ENCODE results near the gene CYP27B1. TPM values are rescaled to one million over a fixed set of nuclear protein-coding genes. Genes with fewer than 3 reads are reported as not detected.

CYP27B1 gene
- total RNA-seq, 4 donors from 2014 or later = not detected

- no peaks in the 10 kb centered on the region for H3K9me3 ChIP-seq
- TF ChIP-seq CTCF (IDR thresholded peaks at IDR 0.05 in 4 of 5, conservative IDR thresholded peaks at IDR 0.05 in 1 of 5) = no peak
- no peak for TF ChIP-seq POLR2A (IDR thresholded peaks at IDR 0.05)
- no peak overlapping the region for H3K27ac ChIP-seq
- DNase-seq = no peak
- in situ Hi-C loops (cut with MboI; ENCODE audit: low sequenced_read_pairs in 4 of 4) = loop anchor here in 1 of 4 donors (5.0 kb wide), 1 partner anchor 127 kb away; no protein-coding TSS in a partner anchor
- intact Hi-C loops (cut with DNase I; ENCODE audit: low total_unique reads) = loop anchor here (5.0 kb wide), 2 partner anchors 33 to 52 kb away; partner anchors contain the start of gene TSPAN31
- H3K4me3 ChIP-seq = no peak overlapping the region
- H3K36me3 ChIP-seq = peaks cover 0 to 14% of the 10 kb centered on the region in 2 donors
- no peaks in the 10 kb centered on the region for H3K27me3 ChIP-seq
- no peak for ATAC-seq
- peaks cover 9 to 15% of the 10 kb centered on the region in 2 donors for H3K4me1 ChIP-seq
These were observed 13.5 kb upstream of the CYP27B1 start for GRCh38 chr12:57780284-57780897.

GRCh38 chr12:57779736-57780135 is 12.9 kb upstream of the CYP27B1 start:
- in situ Hi-C loops (cut with MboI; ENCODE audit: low sequenced_read_pairs in 4 of 4) = loop anchor here in 1 of 4 donors (5.0 kb wide), 1 partner anchor 128 kb away; no protein-coding TSS in a partner anchor
- Histone ChIP-seq H3K27ac (no peak overlapping the region), H3K27me3 (no peaks in the 10 kb centered on the region), H3K4me1 (peaks cover 9 to 15% of the 10 kb centered on the region in 2 donors), H3K36me3 (peaks cover 0 to 10% of the 10 kb centered on the region in 2 donors), H3K9me3 (no peaks in the 10 kb centered on the region), H3K4me3 (no peak overlapping the region)
- TF ChIP-seq CTCF (IDR thresholded peaks at IDR 0.05 in 4 of 5, conservative IDR thresholded peaks at IDR 0.05 in 1 of 5) = no peak
- no peak for TF ChIP-seq POLR2A (IDR thresholded peaks at IDR 0.05)
- intact Hi-C loops (cut with DNase I; ENCODE audit: low total_unique reads) = loop anchor here (5.0 kb wide), 2 partner anchors 32 to 53 kb away; partner anchors contain the start of gene TSPAN31
- ATAC-seq = no peak
- no peak for DNase-seq

GRCh38 chr12:57777911-57778310 is 11.0 kb upstream of the CYP27B1 start:
- ATAC-seq = no peak

GRCh38 chr12:57777367-57777766 is 10.5 kb upstream of the CYP27B1 start:
- DNase-seq (no peak), ATAC-seq (no peak)
- no peak overlapping the region for H3K4me3 ChIP-seq
- H3K4me1 ChIP-seq = peaks cover 9 to 12% of the 10 kb centered on the region in 2 donors
- no peak overlapping the region for H3K27ac ChIP-seq
- in situ Hi-C loops (cut with MboI; ENCODE audit: low sequenced_read_pairs in 4 of 4) (no loop called here), intact Hi-C loops (cut with DNase I; ENCODE audit: low total_unique reads) (no loop called here)
- H3K9me3 ChIP-seq = no peaks in the 10 kb centered on the region
- H3K27me3 ChIP-seq = no peaks in the 10 kb centered on the region
- TF ChIP-seq POLR2A (IDR thresholded peaks at IDR 0.05) = no peak
- TF ChIP-seq CTCF (IDR thresholded peaks at IDR 0.05 in 4 of 5, conservative IDR thresholded peaks at IDR 0.05 in 1 of 5) = no peak
- peaks cover 0 to 10% of the 10 kb centered on the region in 2 donors for H3K36me3 ChIP-seq

More at GRCh38 chr12:57777911-57778310, 11.0 kb upstream of the CYP27B1 start:
- H3K36me3 ChIP-seq = peaks cover 0 to 10% of the 10 kb centered on the region in 2 donors
- intact Hi-C loops (cut with DNase I; ENCODE audit: low total_unique reads) = no loop called here
- in situ Hi-C loops (cut with MboI; ENCODE audit: low sequenced_read_pairs in 4 of 4) = no loop called here
- H3K27me3 ChIP-seq = no peaks in the 10 kb centered on the region
- DNase-seq = no peak
- H3K4me1 ChIP-seq = peaks cover 8 to 12% of the 10 kb centered on the region in 2 donors
- no peak for TF ChIP-seq CTCF (IDR thresholded peaks at IDR 0.05 in 4 of 5, conservative IDR thresholded peaks at IDR 0.05 in 1 of 5)
- no peak for TF ChIP-seq POLR2A (IDR thresholded peaks at IDR 0.05)
- H3K27ac ChIP-seq = no peak overlapping the region
- no peak overlapping the region for H3K4me3 ChIP-seq
- no peaks in the 10 kb centered on the region for H3K9me3 ChIP-seq

Measured in gastrocnemius medialis (tissue), 4 donors.